NCI-H187 (cell line): Measurements from ENCODE around the gene FRMPD4.
"Not testable (repeated sequence)": the region's sequence is repeated elsewhere in the genome, so short reads cannot be mapped to it uniquely, and the experiment has no call there.

Experiments
- DNase-seq, 2 experiments: peaks; one replicate each; lab custom pipeline; 2025; lab: John Stamatoyannopoulos, UW

FRMPD4 gene

DNA sequence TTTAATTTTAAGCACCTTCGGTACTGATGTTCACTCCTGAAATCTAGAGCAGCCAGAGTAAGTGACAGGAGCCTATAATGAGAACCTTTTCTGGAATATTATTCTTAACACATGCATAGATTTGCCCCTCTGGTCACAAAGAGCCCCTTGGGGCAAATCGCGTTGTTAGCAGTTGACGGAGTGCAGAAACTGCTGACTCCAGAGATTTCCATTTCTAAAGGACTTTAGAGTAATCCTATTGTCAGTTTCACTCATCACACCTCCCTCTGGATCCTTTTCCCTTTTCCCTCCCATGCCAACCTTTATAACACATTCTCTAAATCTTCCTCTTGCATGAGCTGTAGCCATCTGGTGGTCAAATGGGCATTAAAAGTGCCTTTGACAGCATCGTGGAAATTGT is 388.0 kb downstream of the FRMPD4 start:
- no peak for DNase-seq

DNA sequence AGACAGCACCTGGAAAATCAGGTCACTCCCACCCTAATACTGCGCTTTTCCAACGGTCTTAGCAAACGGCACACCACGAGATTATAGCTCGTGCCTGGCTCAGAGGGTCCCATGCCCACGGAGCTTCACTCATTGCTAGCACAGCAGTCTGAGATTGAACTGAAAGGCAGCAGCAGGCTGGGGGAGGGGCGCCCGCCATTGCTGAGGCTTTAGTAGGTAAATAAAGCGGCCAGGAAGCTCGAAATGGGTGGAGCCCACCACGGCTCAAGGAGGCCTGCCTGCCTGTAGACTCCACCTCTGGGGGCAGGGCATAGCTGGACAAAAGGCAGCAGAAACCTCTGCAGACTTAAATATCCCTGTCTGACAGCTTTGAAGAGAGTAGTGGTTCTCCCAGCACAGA is 399.8 kb downstream of the FRMPD4 start:
- DNase-seq, result not testable (repeated sequence)

DNA sequence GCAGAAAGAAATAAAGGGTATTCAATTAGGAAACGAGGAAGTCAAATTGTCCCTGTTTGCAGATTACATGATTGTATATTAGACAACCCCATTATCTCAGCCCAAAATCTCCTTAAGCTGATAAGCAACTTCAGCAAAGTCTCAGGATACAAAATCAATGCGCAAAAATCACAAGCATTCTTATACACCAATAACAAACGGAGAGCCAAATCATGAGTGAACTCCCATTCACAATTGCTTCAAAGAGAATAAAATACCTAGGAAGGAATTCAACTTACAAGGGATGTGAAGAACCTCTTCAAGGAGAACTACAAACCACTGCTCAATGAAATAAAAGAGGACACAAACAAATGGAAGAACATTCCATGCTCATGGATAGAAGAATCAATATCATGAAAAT is 404.0 kb downstream of the FRMPD4 start:
- DNase-seq, result not testable (repeated sequence)

DNA sequence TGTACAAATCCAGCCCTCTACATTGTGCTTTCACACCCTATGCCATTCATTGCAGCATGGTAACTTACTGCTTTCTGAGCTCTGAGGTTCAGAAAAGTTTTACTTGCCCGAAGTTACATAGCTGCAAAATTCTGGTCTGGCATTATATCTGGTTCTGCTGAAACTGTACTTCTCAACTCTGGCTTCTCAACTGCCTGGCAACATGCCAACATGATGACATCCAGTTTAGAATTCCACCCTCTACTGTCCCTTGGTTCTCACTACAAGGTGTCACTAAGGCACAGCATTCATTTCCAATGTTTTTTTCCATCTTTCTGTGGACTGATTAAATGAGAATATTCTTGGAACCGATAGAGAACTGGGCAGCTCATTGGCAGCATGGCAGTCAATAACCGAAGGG is 410.1 kb downstream of the FRMPD4 start:
- no peak for DNase-seq

DNA sequence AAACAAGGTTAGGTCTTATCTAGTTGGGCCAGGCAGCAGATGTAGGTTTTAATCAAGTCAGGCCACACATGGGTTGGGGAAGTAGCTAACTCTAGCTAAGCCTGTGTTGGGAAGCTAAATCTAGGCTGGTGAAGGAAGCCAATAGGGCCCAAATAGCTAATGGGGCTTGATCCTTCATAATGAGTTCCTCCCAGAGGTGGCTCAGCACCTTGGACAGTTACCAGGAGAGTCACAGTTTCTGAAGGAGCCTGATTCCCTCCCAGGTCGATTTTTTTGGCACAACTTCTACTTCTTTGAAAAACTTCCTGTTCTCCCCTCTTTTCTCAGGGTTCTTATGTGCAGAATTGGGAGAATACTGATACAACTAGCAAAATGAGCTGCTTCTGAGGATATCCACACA is 410.5 kb downstream of the FRMPD4 start:
- no peak for DNase-seq

DNA sequence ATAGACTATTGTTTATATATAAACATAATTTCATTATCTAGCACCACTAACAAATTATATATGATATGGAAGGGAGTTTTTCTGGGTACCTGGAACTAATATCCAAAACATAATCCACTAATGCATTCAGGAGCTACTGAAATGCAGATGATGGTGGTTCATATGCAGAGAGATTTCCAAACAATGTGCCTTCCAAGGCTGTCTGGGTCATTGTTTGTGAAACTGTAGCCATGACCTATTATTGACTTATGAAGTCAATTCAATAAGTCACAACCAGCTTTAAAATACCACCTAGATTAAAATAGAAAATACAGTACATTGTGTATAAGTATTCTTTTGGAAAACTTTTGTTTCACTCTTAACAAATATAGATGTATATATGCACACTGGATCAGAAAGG is 415.9 kb downstream of the FRMPD4 start:
- DNase-seq, result no peak

DNA sequence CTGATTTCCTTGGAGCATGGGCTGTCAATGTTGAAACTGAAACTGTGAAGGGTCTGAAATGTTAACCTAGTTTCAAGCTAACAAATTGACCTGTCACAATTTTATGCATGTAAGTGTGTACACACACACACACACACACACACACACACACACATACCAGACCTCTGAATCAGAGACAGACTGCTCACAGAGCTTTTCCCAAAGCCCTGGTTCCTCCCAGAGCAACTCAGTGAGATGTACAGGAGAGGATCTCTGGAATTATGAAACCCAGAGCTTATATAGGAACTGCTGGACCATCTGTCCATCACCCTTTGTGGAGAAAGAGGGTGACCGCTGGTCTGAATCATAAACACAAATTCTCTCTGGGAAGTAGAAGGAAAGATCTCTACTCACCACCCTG is 424.8 kb downstream of the FRMPD4 start:
- DNase-seq, result no peak

DNA sequence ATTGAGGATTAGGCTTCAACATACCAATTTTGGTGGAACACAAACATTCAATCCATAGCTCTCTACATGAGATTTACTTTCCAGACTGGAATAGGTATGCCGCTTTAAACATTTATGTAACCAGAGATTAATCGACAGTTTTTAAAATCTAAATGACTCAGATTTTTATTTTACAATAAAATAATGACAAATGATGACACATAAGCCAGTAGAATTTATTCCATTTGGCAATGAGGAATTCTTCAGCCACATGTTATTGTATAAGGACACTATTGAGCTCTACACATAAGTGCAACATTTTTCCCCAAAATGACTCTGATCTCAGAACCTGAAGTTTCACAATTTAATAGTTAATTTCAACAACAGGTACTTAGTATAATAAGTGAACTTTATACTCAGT is 425.9 kb downstream of the FRMPD4 start:
- DNase-seq, result no peak

DNA sequence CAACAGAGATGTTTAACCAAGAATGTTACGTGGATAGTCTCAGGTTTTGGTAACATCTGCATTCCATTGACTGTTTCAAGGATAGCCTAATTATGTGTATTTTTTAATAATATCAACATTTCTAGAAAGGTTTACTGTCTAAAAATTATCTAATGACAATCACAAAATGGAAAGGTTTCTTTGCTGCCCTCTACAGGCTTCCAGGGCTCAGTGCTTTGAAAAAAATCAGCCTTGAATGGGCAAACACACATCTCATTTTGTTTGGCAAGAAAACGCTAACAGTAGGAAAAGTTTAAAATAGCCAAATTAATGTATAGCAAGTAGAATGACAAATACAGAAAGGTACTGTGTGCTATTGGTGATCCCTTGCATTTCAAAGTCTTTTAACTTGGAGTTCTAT is 429.6 kb downstream of the FRMPD4 start:
- no peak for DNase-seq

DNA sequence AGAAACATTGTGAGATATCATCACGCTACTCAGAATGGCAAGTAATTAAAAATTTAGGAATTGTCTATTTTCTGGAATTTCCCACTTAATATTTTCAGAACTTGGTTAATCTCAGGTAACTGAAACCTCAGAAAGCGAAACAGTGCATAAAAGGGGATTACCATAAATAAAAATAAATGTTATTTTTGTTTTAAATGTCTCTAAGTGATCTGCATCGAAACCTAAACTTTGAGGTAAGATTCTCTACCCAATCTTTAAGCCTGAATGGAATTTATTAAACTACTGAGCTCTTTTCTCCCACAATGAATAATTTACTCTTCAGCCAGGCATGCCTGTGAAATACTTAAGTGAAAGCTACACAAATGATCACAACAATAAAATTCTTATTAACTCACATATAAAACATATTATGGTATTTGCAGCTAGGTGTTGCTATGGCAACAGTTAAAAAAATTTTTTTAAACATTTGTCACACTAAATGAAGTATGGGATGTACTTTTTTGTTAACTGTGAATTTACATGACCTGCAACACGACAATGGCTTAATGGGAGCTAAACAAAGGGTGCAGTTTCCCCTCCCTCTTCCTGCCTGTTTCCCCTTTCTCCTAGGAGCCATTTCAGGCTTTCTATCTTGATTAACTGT is 432.7 kb downstream of the FRMPD4 start:
- no peak for DNase-seq

DNA sequence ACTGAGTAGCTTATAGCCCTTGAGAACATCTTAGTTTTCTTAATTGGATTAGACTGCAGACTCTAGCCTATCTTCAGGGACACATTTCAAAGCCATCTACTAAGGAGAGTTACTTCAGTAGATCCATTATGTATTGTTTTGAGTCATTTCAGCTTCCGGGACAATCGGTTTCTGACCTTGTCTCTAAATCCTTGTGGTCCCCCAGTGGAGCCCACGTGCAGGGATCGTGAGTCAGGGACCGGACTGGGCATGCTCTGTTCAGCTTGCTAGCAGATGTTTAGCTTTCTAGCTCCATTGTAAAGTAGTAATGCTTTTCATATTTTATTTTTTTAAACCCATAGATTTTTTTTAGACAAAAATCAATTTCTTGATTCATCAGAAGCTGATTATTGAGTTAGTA is 441.0 kb downstream of the FRMPD4 start:
- no peak for DNase-seq

DNA sequence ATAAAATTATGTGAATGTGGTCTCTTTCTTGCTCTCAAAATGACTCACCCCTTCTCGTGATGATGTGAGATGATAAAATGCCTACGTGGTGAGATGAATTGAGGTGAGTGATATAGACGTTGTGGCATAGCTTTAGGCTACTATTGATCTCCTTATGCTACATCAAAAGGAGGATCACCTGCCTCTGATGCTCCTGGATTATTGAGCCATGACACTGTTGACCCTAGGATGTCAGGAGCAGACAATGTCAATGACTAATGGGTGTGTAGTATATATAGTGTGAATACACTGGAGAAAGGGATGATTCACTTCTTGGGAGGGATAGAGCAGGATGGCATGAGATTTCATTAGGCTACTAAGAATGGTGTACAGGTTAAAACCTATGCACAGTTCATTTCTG is 442.3 kb downstream of the FRMPD4 start:
- DNase-seq, result no peak

DNA sequence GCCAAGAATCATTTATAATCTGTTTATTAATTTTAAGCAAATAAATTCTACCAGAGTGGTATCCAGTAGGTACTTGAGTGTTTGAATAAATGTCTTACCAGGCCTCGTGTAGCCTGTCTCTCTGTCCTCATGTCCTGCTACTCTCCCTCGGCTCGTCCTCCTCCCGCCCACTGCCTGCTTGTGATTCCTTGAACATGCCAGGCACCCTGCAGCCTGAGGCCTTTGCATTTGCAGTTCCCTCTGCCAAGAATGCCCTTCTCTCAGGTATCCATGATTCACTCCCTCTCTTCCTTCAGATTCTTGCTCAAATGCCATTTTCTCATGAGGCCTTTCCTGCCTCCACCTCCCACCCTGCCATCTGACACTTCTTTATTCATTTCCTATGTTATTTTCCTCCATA is 443.3 kb downstream of the FRMPD4 start:
- DNase-seq, result no peak

DNA sequence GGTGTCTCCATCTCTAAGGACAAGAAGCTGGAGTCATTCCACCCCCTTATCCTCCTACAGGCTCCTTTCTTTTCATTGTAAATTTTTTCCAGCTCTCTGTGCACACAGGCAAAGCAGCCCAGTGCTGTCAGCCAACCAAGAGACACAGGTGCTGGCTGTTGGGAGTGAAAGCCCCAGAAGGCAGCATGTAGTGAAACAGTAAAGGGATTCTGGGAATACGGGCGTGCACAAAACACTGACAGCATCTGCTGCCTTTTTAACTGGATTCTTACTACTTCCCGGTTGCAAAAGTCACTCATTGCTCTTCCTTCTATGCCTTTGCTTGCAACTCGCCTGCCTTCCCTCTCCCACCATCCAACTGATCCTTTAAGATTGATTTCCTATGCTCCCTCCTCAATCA is 444.4 kb downstream of the FRMPD4 start:
- DNase-seq, result no peak

DNA sequence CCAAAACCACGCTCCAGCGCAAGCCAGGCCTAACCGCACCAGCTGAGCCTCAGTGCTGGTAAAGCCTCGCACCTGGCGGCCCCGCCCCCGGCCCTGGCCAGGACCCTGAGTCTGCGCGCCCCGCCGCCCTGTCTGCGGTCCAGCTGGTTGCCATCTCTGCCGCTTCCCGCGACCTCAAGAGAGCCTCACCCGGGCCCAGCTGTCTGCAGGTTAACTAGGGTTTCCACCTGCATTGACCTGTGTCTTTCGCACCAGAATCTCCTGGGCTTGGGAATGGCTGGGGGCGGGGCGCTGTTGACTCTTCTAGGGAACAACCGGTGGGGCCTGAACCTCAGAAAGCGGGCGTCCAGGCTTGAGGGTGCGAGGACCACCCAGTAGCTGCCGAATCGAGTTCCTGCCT is 445.3 kb downstream of the FRMPD4 start:
- no peak for DNase-seq

DNA sequence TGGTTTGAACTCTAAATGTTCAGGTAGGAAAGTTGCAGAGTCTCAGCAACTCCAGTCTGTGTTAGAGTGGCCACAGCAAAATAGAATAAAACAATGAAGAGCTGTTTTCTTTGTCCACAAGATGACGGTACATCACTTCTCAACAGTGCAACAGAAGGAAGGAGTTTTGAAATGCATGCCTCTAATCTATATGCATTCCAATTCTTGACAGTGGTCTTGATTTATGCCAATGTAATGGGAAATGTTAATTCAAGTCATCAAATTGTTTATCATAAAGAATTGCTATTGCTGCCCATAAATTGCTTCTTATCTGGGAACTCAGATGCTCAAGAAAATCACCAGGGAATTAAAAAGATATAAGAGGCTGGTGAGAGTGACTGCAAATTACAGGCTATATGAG is 457.4 kb downstream of the FRMPD4 start:
- no peak for DNase-seq

DNA sequence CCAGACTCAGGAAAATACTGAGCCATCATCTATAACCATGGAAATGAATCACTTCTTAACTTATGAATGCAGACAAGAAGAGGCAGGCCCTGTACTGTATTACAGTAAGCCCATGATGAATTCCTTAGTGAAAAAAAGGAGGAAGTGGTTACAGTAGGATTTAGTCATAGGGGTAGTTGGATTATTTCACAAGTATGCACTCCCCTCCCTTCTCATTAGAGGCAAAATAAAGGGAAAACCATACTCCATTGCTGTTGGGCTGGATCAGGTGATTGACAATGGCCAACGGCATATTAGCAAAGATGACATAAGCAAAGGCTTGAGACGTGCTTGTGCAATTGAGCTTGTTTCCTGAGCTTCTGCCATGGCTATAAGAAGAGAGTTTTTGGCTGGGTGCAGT is 471.8 kb downstream of the FRMPD4 start:
- no peak for DNase-seq

DNA sequence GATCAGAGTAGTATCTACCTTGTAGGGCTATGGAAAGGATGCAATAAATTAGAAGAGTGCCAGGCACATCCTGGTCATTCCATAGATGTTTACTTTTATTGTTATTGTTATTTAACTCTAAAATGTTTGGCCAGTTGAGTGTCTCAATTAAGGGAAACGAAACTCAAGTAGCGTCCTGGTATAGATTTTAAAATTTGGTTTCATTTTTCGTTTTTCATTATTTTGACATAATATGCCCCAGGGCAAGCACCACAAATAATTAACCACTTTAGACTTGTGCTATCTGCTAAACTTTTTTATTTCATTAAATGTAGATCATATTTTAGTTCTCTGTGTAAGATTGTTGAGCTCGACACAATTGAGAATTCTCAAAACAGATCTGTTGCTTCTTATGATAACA is 473.2 kb downstream of the FRMPD4 start:
- no peak for DNase-seq

DNA sequence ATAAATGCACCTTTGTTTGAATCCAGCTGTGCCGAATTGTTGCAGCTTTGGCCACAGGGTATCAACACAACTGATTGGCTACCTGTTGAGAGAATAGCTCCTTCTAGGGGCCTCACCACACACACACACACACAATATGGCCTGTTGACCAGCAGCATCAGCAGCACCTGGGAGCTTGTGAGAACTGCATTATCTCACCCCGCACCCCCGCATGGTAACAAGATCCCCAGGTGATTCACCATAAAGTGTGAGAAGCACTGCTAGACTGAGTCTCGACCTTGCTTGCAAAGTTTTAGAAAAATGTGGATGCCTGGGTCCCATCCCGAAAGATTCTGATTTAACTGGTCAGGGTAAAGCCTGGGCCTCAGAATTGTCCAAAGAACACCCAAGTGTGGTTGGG is 476.0 kb downstream of the FRMPD4 start:
- no peak for DNase-seq

DNA sequence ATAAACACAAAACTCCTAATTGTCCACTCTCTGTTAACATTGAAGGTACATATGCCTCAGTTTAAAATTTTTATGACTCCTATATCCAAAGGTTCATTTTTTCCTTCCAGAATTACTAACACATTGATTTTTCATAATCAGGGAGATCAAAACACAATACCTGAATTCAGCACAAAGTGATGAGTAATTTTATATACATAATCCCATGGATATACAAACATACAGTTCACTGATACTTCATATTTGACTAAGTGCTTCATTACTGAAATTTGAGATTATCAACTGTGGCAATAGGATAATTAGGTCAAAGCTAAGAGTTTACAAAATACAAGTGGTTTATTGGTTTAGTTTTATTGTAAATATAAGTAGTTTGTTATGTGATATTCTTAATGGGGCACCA is 476.8 kb downstream of the FRMPD4 start:
- no peak for DNase-seq

DNA sequence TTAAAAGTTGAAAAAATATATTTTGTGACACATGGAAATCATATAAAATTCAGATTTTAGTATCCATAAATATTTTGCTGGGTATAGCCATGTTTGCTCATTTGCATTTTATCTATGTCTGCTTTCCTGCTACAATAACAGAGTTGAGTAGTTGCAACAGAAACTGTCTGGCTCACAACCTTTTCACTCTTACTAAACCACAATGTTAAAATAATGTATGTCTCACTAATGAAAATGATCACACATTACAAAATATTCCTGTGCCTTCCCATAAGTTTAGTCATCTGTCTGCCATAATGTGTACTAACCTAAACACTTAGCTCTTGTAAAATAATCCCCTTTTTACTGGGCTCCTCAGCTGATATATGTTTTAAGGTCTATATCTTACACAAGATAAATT is 479.0 kb downstream of the FRMPD4 start:
- no peak for DNase-seq

DNA sequence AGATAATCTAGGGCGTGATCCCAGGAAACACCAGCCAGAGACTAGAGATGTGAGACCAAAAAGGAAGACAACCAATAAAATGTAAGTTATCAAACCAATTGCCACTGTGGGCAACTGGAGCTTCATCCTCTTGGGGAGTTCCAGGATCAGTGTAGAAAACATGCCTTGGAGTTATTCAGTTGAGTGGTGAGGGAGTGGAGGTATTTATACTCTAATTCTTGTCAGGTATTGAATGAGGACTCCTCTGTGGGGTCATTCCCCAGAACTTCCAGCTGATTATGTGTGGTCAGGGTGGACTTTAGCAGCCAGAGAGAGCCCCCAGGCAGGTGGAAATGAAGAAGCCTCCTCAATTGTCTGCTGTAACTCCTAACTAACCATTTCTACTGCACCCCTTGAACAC is 509.0 kb downstream of the FRMPD4 start:
- DNase-seq, result no peak

DNA sequence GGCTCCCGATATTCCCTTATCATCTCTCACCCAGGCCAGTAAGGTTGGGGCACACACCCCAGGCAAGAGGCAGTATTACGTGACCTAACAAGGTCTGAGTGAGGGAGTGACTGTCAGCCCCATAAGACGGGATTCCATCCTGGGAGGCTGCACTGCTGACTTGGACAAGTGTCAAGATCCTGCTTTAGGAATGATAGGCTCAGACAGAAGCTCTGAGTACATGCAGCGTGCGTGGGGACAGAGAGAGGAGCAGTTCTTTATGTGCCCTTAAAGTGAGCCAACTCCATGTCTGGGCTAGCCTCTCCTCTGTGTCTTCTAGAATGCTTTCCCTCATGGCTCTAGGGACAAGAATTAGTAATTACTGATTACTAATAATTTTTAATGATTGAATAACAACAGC is 510.7 kb downstream of the FRMPD4 start:
- DNase-seq, result no peak

DNA sequence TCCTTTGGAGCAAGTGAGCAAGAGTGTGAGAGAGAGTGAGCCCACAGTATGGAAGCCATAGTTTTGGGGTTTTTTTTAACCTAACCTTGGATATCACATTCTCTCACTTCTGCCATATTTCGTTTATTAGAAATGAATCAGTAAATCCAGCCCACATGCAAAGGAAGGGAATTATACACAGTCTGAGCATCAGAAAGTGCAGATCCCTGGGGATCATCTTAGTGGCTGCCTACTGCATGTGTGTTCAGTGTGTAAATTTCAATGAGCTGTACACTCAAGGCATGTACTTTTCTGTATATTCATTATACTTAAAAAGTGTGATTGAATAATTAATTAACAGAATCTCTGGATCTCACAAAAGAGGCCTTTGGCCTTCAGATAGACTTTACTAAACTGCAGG is 519.2 kb downstream of the FRMPD4 start:
- no peak for DNase-seq

DNA sequence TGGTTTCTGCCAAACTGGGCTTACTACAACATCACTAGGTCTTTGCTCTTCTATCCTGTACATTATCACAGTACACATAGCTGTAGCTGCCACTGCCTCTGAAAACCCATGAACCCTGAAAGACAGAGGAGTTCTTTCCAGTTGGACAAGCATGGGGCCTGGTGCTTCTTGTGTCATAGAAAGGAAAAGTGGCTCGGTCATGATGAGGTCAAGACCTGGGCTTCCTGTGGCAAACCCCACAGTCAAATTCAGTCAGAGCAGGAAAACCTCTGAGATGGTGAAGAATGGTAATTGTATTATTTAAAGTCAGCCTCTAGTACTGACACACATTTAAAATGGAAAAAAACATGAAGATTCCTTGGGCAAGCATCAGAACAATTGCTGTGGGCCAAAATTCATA is 519.6 kb downstream of the FRMPD4 start:
- DNase-seq, result no peak
